NT2/D1 (cell line): ENCODE measurements around the gene UCP3.
"Not testable (repeated sequence)": the region's sequence is repeated elsewhere in the genome, so short reads cannot be mapped to it uniquely, and the experiment has no call there.

ENCODE experiments used
- SUZ12 ChIP-seq: IDR thresholded peaks from 2 replicates; pipeline ENCODE4 v1.6.1; 2011; ENCODE audit not compliant: insufficient read length, insufficient read depth; ENCODE audit errors: extremely low read depth
- YY1 ChIP-seq: IDR thresholded peaks from 2 replicates; pipeline ENCODE4 v1.6.1; 2011; ENCODE audit not compliant: insufficient read length, insufficient read depth
- ZNF274 ChIP-seq: IDR thresholded peaks from 2 replicates; pipeline ENCODE4 v1.6.1; 2011; ENCODE audit warnings: mild to moderate bottlenecking, low read depth, low read length

- TF ChIP-seq SUZ12, ZNF274, YY1: not testable (repeated sequence)
Measured at GRCh38 chr11:73985661-73986060, 23.2 kb downstream of the UCP3 start.
